Measurements from ENCODE around the gene CUL4A.
"Not testable (repeated sequence)": the region's sequence is repeated elsewhere in the genome, so short reads cannot be mapped to it uniquely, and the experiment has no call there.

Gene CUL4A

DNA sequence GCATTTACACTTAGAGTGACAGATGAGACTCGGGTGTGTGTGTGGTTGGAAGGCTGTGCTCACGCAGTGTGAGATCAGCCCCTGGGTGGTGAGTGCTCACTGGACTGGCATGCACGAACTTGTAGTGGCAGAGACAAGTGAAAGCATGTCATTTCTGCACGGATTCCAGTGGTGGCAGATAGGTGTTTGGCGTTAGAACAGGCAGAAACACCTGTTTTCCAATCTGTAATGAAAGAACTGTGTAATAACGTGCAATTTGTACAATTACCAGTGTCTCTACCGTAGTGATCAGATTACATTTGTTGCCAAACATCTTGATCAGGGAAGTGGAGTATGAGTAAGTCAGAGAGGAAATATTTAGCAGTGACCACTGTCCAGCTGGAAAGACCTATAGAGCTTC, 95.8 kb downstream of the CUL4A start:
- H3K4me1 ChIP-seq (ENCODE audit: control insufficient read depth, insufficient read depth, low read length): no peaks in the 10 kb centered on the region
- H3K27me3 ChIP-seq (ENCODE audit: control insufficient read depth, insufficient read depth, low read length): no peaks in the 10 kb centered on the region
- no peak for DNase-seq (ENCODE audit: low read depth, low spot score)
- H3K9me3 ChIP-seq (ENCODE audit: control insufficient read depth, insufficient read depth, low read length): no peaks in the 10 kb centered on the region
- H3K4me3 ChIP-seq (ENCODE audit: low read length): no peak overlapping the region
- no CpG with 5 or more reads among the region's 7 CpGs for WGBS (ENCODE audit: insufficient coverage, insufficient read length)
- H3K36me3 ChIP-seq (ENCODE audit: control insufficient read depth, insufficient read depth, low read length): 0 out of 2 replicates have a peak, but pooled peaks cover 3% of the 10 kb centered on the region
- no peak overlapping the region for H3K27ac ChIP-seq (ENCODE audit: low read length)

DNA sequence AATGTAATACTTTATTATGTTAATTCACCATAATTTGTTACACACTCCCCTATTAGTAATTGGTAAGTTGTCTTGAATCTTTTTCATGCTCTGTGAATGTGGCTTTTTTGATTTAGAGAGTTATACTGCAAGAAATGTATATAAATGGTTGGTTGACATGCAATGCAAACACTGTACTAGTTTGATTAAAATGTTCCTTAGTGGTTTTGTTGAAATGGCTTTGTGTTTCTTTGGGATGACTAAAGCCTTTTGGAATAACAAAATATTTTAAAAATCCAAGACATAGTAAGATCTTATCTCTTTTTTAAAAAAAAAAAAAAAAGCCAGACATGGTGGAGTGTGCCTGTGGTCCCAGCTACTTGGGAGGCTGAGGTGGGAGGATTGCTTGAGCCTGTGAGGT, 98.1 kb downstream of the CUL4A start:
- H3K4me1 ChIP-seq (ENCODE audit: control insufficient read depth, insufficient read depth, low read length): no peaks in the 10 kb centered on the region
- no peaks in the 10 kb centered on the region for H3K9me3 ChIP-seq (ENCODE audit: control insufficient read depth, insufficient read depth, low read length)
- H3K27me3 ChIP-seq (ENCODE audit: control insufficient read depth, insufficient read depth, low read length): no peaks in the 10 kb centered on the region
- no peak for DNase-seq (ENCODE audit: low read depth, low spot score)
- no peak overlapping the region for H3K4me3 ChIP-seq (ENCODE audit: low read length)
- peaks cover 11% of the 10 kb centered on the region for H3K36me3 ChIP-seq (ENCODE audit: control insufficient read depth, insufficient read depth, low read length)
- H3K27ac ChIP-seq (ENCODE audit: low read length): no peak overlapping the region

DNA sequence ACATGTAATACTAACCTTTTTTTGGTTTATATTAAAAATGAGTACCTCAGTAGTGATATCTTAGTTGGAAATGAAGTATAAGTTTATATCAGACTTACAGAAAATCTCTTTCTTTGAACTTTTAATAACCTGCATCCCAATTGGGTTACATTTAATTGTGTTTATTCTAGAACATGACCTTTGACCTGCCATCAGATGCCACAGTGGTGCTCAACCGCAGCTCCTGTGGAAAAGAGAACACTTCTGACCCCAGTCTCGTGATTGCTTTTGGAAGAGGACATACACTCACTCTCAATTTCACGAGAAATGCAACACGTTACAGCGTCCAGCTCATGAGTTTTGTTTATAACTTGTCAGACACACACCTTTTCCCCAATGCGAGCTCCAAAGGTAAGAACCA, 100.1 kb downstream of the CUL4A start:
- no peak overlapping the region for H3K4me3 ChIP-seq (ENCODE audit: low read length)
- WGBS (ENCODE audit: insufficient coverage, insufficient read length): no CpG with 5 or more reads among the region's 6 CpGs

DNA sequence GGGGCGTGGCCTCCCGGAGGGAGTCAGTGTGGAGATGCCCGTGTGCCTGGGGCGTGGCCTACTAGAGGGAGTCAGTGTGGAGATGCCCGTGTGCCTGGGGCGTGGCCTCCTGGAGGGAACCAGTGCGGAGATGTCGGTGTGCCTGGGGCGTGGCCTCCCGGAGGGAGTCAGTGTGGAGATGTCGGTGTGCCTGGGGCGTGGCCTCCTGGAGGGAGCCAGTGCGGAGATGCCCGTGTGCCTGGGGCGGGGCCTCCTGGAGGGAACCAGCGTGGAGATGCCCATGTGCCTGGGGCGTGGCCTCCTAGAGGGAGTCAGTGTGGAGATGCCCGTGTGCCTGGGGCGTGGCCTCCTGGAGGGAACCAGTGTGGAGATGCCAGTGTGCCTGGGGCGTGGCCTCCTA, 104.7 kb downstream of the CUL4A start:
- WGBS (ENCODE audit: insufficient coverage, insufficient read length): no CpG with 5 or more reads among the region's 20 CpGs
- not testable (repeated sequence) for H3K4me1 ChIP-seq (ENCODE audit: control insufficient read depth, insufficient read depth, low read length); H3K27me3 ChIP-seq (ENCODE audit: control insufficient read depth, insufficient read depth, low read length); H3K27ac ChIP-seq (ENCODE audit: low read length); H3K4me3 ChIP-seq (ENCODE audit: low read length); H3K9me3 ChIP-seq (ENCODE audit: control insufficient read depth, insufficient read depth, low read length); DNase-seq (ENCODE audit: low read depth, low spot score)
- H3K36me3 ChIP-seq (ENCODE audit: control insufficient read depth, insufficient read depth, low read length): peaks cover 21% of the 10 kb centered on the region

More for the DNA sequence above, 100.1 kb downstream of the CUL4A start:
- no peaks in the 10 kb centered on the region for H3K9me3 ChIP-seq (ENCODE audit: control insufficient read depth, insufficient read depth, low read length)
- H3K4me1 ChIP-seq (ENCODE audit: control insufficient read depth, insufficient read depth, low read length): no peaks in the 10 kb centered on the region
- no peaks in the 10 kb centered on the region for H3K27me3 ChIP-seq (ENCODE audit: control insufficient read depth, insufficient read depth, low read length)
- no peak for DNase-seq (ENCODE audit: low read depth, low spot score)
- peaks cover 11% of the 10 kb centered on the region for H3K36me3 ChIP-seq (ENCODE audit: control insufficient read depth, insufficient read depth, low read length)
- H3K27ac ChIP-seq (ENCODE audit: low read length): no peak overlapping the region

DNA sequence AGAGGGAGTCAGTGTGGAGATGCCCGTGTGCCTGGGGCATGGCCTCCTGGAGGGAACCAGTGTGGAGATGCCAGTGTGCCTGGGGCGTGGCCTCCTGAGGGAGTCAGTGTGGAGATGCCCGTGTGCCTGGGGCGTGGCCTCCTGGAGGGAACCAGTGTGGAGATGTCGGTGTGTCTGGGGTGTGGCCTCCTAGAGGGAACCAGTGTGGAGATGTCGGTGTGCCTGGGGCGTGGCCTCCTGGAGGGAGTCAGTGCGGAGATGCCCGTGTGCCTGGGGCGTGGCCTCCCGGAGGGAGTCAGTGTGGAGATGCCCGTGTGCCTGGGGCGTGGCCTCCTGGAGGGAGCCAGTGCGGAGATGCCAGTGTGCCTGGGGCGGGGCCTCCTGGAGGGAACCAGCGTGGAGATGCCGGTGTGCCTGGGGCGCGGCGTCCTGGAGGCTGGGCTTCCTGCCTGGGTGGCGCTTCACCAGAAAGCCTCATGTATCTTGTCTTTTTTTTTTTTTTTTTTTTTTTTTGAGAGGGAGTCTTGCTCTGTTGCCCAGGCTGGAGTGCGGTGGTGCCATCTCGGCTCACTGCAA, 105.6 kb downstream of the CUL4A start:
- not testable (repeated sequence) for H3K9me3 ChIP-seq (ENCODE audit: control insufficient read depth, insufficient read depth, low read length); H3K4me3 ChIP-seq (ENCODE audit: low read length); DNase-seq (ENCODE audit: low read depth, low spot score); H3K27me3 ChIP-seq (ENCODE audit: control insufficient read depth, insufficient read depth, low read length); H3K27ac ChIP-seq (ENCODE audit: low read length); H3K4me1 ChIP-seq (ENCODE audit: control insufficient read depth, insufficient read depth, low read length)
- H3K36me3 ChIP-seq (ENCODE audit: control insufficient read depth, insufficient read depth, low read length): peaks cover 24% of the 10 kb centered on the region
- no CpG with 5 or more reads among the region's 23 CpGs for WGBS (ENCODE audit: insufficient coverage, insufficient read length)

DNA sequence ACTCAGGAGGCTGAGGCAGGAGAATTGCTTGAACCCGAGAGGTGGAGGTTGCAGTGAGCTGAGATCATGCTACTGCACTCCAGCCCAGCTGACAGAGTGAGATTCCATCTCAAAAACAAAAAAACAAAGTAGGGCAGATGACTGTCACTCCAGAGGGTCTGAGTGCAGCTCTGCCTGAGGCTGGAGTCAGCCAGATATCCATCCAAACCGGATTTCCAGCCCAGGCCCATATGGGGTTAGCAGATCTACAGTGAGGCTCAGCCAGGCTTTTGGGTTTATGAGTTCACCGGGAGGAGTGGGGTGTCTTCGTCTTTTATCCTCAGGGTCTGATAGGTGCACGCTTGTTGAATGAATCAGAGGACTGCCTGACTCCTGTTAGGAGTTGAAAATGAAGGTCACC, 106.6 kb downstream of the CUL4A start:
- 0 out of 2 replicates have a peak, but pooled peaks cover 1% of the 10 kb centered on the region for H3K4me1 ChIP-seq (ENCODE audit: control insufficient read depth, insufficient read depth, low read length)
- WGBS (ENCODE audit: insufficient coverage, insufficient read length): no CpG with 5 or more reads among the region's 5 CpGs
- no peaks in the 10 kb centered on the region for H3K27me3 ChIP-seq (ENCODE audit: control insufficient read depth, insufficient read depth, low read length)
- no peak overlapping the region for H3K27ac ChIP-seq (ENCODE audit: low read length)
- H3K4me3 ChIP-seq (ENCODE audit: low read length): no peak overlapping the region
- H3K9me3 ChIP-seq (ENCODE audit: control insufficient read depth, insufficient read depth, low read length): no peaks in the 10 kb centered on the region
- H3K36me3 ChIP-seq (ENCODE audit: control insufficient read depth, insufficient read depth, low read length): peaks cover 19% of the 10 kb centered on the region
- no peak for DNase-seq (ENCODE audit: low read depth, low spot score)
